ENCODE measurements around the gene KRTAP10-11.

GRCh38 chr21:44677881-44678280, 31.7 kb downstream of the KRTAP10-11 start:
- TF ChIP-seq POLR2A (IDR thresholded peaks at IDR 0.05; ENCODE audit: extremely low read depth, insufficient read length) (no peak), CTCF (IDR thresholded peaks at IDR 0.05; ENCODE audit: low read depth, low read length) (no peak), MAX (IDR thresholded peaks at IDR 0.05; ENCODE audit: low read depth, low read length) (no peak), MYC (IDR thresholded peaks at IDR 0.05; ENCODE audit: low read depth, low read length) (no peak)
